CD8-positive, alpha-beta memory T cell (primary cell): ENCODE results near the gene TES. TPM values are rescaled to one million over a fixed set of nuclear protein-coding genes. Genes with fewer than 3 reads are reported as not detected.

Source experiments
- CTCF ChIA-PET: fragments of 350-600 bp; sonication (Branson Sonifier 250); formaldehyde crosslinking; loops from one replicate; lab custom pipeline; 2021; ENCODE audit warnings: antibody characterized with exemption; lab: Charles Lee
- POLR2A ChIA-PET: fragments of 350-600 bp; sonication (Branson Sonifier 250); formaldehyde crosslinking; loops from one replicate; lab custom pipeline; 2021; ENCODE audit warnings: antibody characterized with exemption; lab: Charles Lee
- DNase-seq, 5 donors: peaks; one replicate each; pipeline versions ENCODE4 v3.0.0 to v3.0.0-alpha.2; 2020 to 2022; ENCODE audit warnings: mixed read lengths in 1 of 5
- H3K27ac ChIP-seq: one replicate; pipeline ENCODE4 v1.7.0; 2013; ENCODE audit warnings: low read depth, mild to moderate bottlenecking, low read length, moderate library complexity
- H3K27me3 ChIP-seq: 2 replicates; pipeline ENCODE4 v1.7.0; 2013; ENCODE audit warnings: low read length, mild to moderate bottlenecking; ENCODE audit not compliant: insufficient read depth, poor library complexity, severe bottlenecking
- H3K36me3 ChIP-seq: 2 replicates; pipeline ENCODE4 v1.7.0; 2013; ENCODE audit warnings: mild to moderate bottlenecking, low read length, moderate library complexity; ENCODE audit not compliant: insufficient read depth
- H3K4me1 ChIP-seq: 2 replicates; pipeline ENCODE4 v1.7.0; 2013; ENCODE audit warnings: mild to moderate bottlenecking, low read length, moderate library complexity; ENCODE audit not compliant: insufficient read depth
- H3K4me3 ChIP-seq: 2 replicates; pipeline ENCODE4 v1.7.0; 2013; ENCODE audit warnings: mild to moderate bottlenecking, low read length
- H3K9me3 ChIP-seq: 2 replicates; pipeline ENCODE4 v1.7.0; 2013; ENCODE audit warnings: mild to moderate bottlenecking, low read length
- H3K27ac Mint-ChIP-seq, 8 donors: one replicate each; pipeline ENCODE4 v1.8.0; 2020 to 2021; ENCODE audit warnings: mixed read lengths in 8 of 8, mild to moderate bottlenecking in 6 of 8, inconsistent platforms in 3 of 8, moderate library complexity in 3 of 8
- H3K27me3 Mint-ChIP-seq, 2 donors: one replicate each; pipeline ENCODE4 v1.8.0; 2020 to 2021; ENCODE audit warnings: mixed read lengths in 2 of 2, mild to moderate bottlenecking in 1 of 2, moderate library complexity in 1 of 2
- H3K36me3 Mint-ChIP-seq, 3 donors: one replicate each; pipeline ENCODE4 v1.8.0; 2020 to 2021; ENCODE audit warnings: mixed read lengths in 3 of 3, inconsistent platforms in 1 of 3, mild to moderate bottlenecking in 1 of 3
- H3K4me1 Mint-ChIP-seq, 3 donors: one replicate each; pipeline ENCODE4 v1.8.0; 2020 to 2021; ENCODE audit warnings: mixed read lengths in 3 of 3, inconsistent platforms in 1 of 3, mild to moderate bottlenecking in 1 of 3
- H3K4me3 Mint-ChIP-seq, 7 donors: one replicate each; pipeline ENCODE4 v1.8.0; 2020 to 2021; ENCODE audit warnings: mixed read lengths in 7 of 7, mild to moderate bottlenecking in 6 of 7, moderate library complexity in 4 of 7, inconsistent platforms in 2 of 7
- H3K9me3 Mint-ChIP-seq, 5 donors: one replicate each; pipeline ENCODE4 v1.8.0; 2020 to 2022; ENCODE audit warnings: mixed read lengths in 5 of 5, mild to moderate bottlenecking in 3 of 5, moderate library complexity in 2 of 5, inconsistent platforms in 1 of 5
- polyA plus RNA-seq: library from polyadenylated mRNA; unstranded; fragments of 300-500 nt; fragmentation: Illumina TruSeq; gene quantifications from one replicate; pipeline ENCODE4 v1.2.3, GENCODE V29; 2021
- total RNA-seq, 2 experiments: library from RNA; stranded (reverse); gene quantifications; one replicate each; pipeline ENCODE4 v1.2.3, GENCODE V29; 2021

The TES gene
- total and polyA plus RNA-seq, 3 experiments from 2014 or later, result 58.4 to 193 (median 59.0) TPM

- Histone ChIP-seq H3K9me3 (no peaks in the 10 kb centered on the region), H3K36me3 (no peaks in the 10 kb centered on the region), H3K27ac (no peak overlapping the region), H3K4me1 (peaks cover 82% of the 10 kb centered on the region), H3K27me3 (no peaks in the 10 kb centered on the region), H3K4me3 (no peak overlapping the region)
- Mint-ChIP-seq H3K9me3 (no peaks in the 10 kb centered on the region), H3K27me3 (no peaks in the 10 kb centered on the region), H3K27ac (peak overlapping the region; percentile 29 to 88 (median 57)), H3K36me3 (peaks cover 0 to 2% (median 0%) of the 10 kb centered on the region in 3 donors), H3K4me1 (peaks cover 91 to 98% (median 95%) of the 10 kb centered on the region in 3 donors), H3K4me3 (peak overlapping the region in 4 of 7 donors; percentile 3 to 68 (median 17))
- POLR2A ChIA-PET, result interaction anchor here (1.0 kb wide), 1 partner anchor 30 kb away, joined by 10 read pairs; no protein-coding TSS in a partner anchor
- CTCF ChIA-PET, result interaction anchor here (0.9 to 7.9 kb wide), 7 partner anchors 11 to 297 kb away, joined by 3 to 71 read pairs (median 3); partner anchors contain the start of gene TES
- no peak for DNase-seq
Observed at GRCh38 chr7:116229366-116229765, 19.0 kb downstream of the TES start.

- no peaks in the 10 kb centered on the region for H3K27me3 ChIP-seq
- no peaks in the 10 kb centered on the region for H3K27me3 Mint-ChIP-seq
- peak overlapping the region; percentile 29 to 93 (median 81) for H3K27ac Mint-ChIP-seq
- peaks cover 78% of the 10 kb centered on the region for H3K4me1 ChIP-seq
- H3K27ac ChIP-seq, result no peak overlapping the region
- peak overlapping the region; percentile 7 to 75 (median 42) for H3K4me3 Mint-ChIP-seq
- no peaks in the 10 kb centered on the region for H3K9me3 ChIP-seq
- ChIA-PET CTCF (interaction anchor here (0.9 to 7.9 kb wide), 12 partner anchors 8 to 58 kb away, joined by 3 to 71 read pairs (median 4); partner anchors contain the start of gene TES), POLR2A (interaction anchor here (1.0 to 1.8 kb wide), 2 partner anchors 20 to 29 kb away, joined by 6 to 10 read pairs; partner anchors contain the start of gene TES)
- H3K36me3 Mint-ChIP-seq, result peaks cover 0 to 7% (median 0%) of the 10 kb centered on the region in 3 donors
- H3K36me3 ChIP-seq, result no peaks in the 10 kb centered on the region
- no peak for DNase-seq
- no peak overlapping the region for H3K4me3 ChIP-seq
- no peaks in the 10 kb centered on the region for H3K9me3 Mint-ChIP-seq
- H3K4me1 Mint-ChIP-seq, result peaks cover 90 to 97% (median 95%) of the 10 kb centered on the region in 3 donors
Observed at GRCh38 chr7:116230191-116231005, 20.1 kb downstream of the TES start.

- Histone ChIP-seq H3K4me1 (peaks cover 72% of the 10 kb centered on the region), H3K27ac (no peak overlapping the region), H3K36me3 (no peaks in the 10 kb centered on the region), H3K9me3 (no peaks in the 10 kb centered on the region), H3K4me3 (no peak overlapping the region), H3K27me3 (no peaks in the 10 kb centered on the region)
- Mint-ChIP-seq H3K27me3 (no peaks in the 10 kb centered on the region), H3K4me1 (peaks cover 85 to 94% (median 92%) of the 10 kb centered on the region in 3 donors), H3K36me3 (peaks cover 0 to 13% (median 2%) of the 10 kb centered on the region in 3 donors), H3K27ac (peak overlapping the region; percentile 20 to 93 (median 79)), H3K9me3 (no peaks in the 10 kb centered on the region), H3K4me3 (peak overlapping the region in 2 of 7 donors; percentile 13)
- POLR2A ChIA-PET, result interaction anchor here (1.8 kb wide), 1 partner anchor 21 kb away, joined by 6 read pairs; the partner anchor contains the start of gene TES
- CTCF ChIA-PET, result interaction anchor here (0.8 to 7.9 kb wide), 8 partner anchors 8 to 65 kb away, joined by 3 to 71 read pairs (median 4); partner anchors contain the start of gene TES
- DNase-seq, result no peak
Observed at GRCh38 chr7:116231543-116231942, 21.2 kb downstream of the TES start.

- H3K9me3 Mint-ChIP-seq, result no peaks in the 10 kb centered on the region
- H3K4me1 ChIP-seq, result peaks cover 70% of the 10 kb centered on the region
- H3K4me3 Mint-ChIP-seq, result peak overlapping the region in 3 of 7 donors; percentile 1 to 50 (median 10)
- H3K36me3 ChIP-seq, result no peaks in the 10 kb centered on the region
- no peak for DNase-seq
- CTCF ChIA-PET, result interaction anchor here (0.8 to 7.9 kb wide), 6 partner anchors 9 to 65 kb away, joined by 3 to 71 read pairs (median 8); partner anchors contain the start of gene TES
- POLR2A ChIA-PET, result interaction anchor here (1.8 kb wide), 1 partner anchor 21 kb away, joined by 6 read pairs; the partner anchor contains the start of gene TES
- no peak overlapping the region for H3K27ac ChIP-seq
- no peaks in the 10 kb centered on the region for H3K27me3 ChIP-seq
- no peaks in the 10 kb centered on the region for H3K9me3 ChIP-seq
- H3K36me3 Mint-ChIP-seq, result peaks cover 0 to 17% (median 2%) of the 10 kb centered on the region in 3 donors
- peak overlapping the region in 7 of 8 donors; percentile 14 to 84 (median 72) for H3K27ac Mint-ChIP-seq
- no peak overlapping the region for H3K4me3 ChIP-seq
- peaks cover 85 to 94% (median 92%) of the 10 kb centered on the region in 3 donors for H3K4me1 Mint-ChIP-seq
- H3K27me3 Mint-ChIP-seq, result no peaks in the 10 kb centered on the region
Observed at GRCh38 chr7:116231949-116232348, 21.6 kb downstream of the TES start.

GRCh38 chr7:116232350-116232749 lies 22.0 kb downstream of the TES start:
- Mint-ChIP-seq H3K27ac (peak overlapping the region in 6 of 8 donors; percentile 53 to 84 (median 74)), H3K4me1 (peaks cover 86 to 96% (median 94%) of the 10 kb centered on the region in 3 donors), H3K9me3 (no peaks in the 10 kb centered on the region), H3K27me3 (no peaks in the 10 kb centered on the region), H3K4me3 (peak overlapping the region in 3 of 7 donors; percentile 1 to 50 (median 10)), H3K36me3 (peaks cover 0 to 21% (median 4%) of the 10 kb centered on the region in 3 donors)
- Histone ChIP-seq H3K9me3 (no peaks in the 10 kb centered on the region), H3K36me3 (no peaks in the 10 kb centered on the region), H3K27me3 (no peaks in the 10 kb centered on the region), H3K27ac (no peak overlapping the region), H3K4me3 (no peak overlapping the region), H3K4me1 (peaks cover 70% of the 10 kb centered on the region)
- ChIA-PET POLR2A (no interaction called here), CTCF (interaction anchor here (0.8 to 7.9 kb wide), 4 partner anchors 9 to 59 kb away, joined by 3 to 71 read pairs (median 22); partner anchors contain the start of gene TES)
- DNase-seq, result no peak

GRCh38 chr7:116232920-116233319 lies 22.6 kb downstream of the TES start:
- peak overlapping the region; percentile 37 to 95 (median 72) for H3K27ac Mint-ChIP-seq

GRCh38 chr7:116234517-116235200 lies 24.3 kb downstream of the TES start:
- Mint-ChIP-seq H3K27me3 (no peaks in the 10 kb centered on the region), H3K9me3 (no peaks in the 10 kb centered on the region), H3K4me3 (peak overlapping the region in 5 of 7 donors; percentile 16 to 57 (median 39)), H3K27ac (peak overlapping the region; percentile 37 to 95 (median 70)), H3K4me1 (peaks cover 84 to 92% (median 90%) of the 10 kb centered on the region in 3 donors), H3K36me3 (peaks cover 0 to 41% (median 11%) of the 10 kb centered on the region in 3 donors)
- H3K9me3 ChIP-seq, result no peaks in the 10 kb centered on the region
- no peak overlapping the region for H3K4me3 ChIP-seq
- no peaks in the 10 kb centered on the region for H3K27me3 ChIP-seq
- CTCF ChIA-PET, result interaction anchor here (1.1 to 8.2 kb wide), 8 partner anchors 9 to 62 kb away, joined by 3 to 167 read pairs (median 24); partner anchors contain the start of gene TES
- POLR2A ChIA-PET, result interaction anchor here (2.1 to 2.3 kb wide), 2 partner anchors 24 to 54 kb away, joined by 5 to 10 read pairs; partner anchors contain the start of gene TES
- no peak for DNase-seq
- peaks cover 4% of the 10 kb centered on the region for H3K36me3 ChIP-seq
- H3K4me1 ChIP-seq, result peaks cover 58% of the 10 kb centered on the region
- no peak overlapping the region for H3K27ac ChIP-seq

More at GRCh38 chr7:116232920-116233319, 22.6 kb downstream of the TES start:
- Histone ChIP-seq H3K9me3 (no peaks in the 10 kb centered on the region), H3K36me3 (no peaks in the 10 kb centered on the region), H3K4me3 (no peak overlapping the region), H3K27ac (no peak overlapping the region), H3K27me3 (no peaks in the 10 kb centered on the region), H3K4me1 (peaks cover 68% of the 10 kb centered on the region)
- POLR2A ChIA-PET, result interaction anchor here (1.0 kb wide), 1 partner anchor 293 kb away, joined by 3 read pairs; no protein-coding TSS in a partner anchor
- CTCF ChIA-PET, result interaction anchor here (1.4 to 7.9 kb wide), 4 partner anchors 21 to 60 kb away, joined by 5 to 71 read pairs (median 22); partner anchors contain the start of gene TES
- no peak for DNase-seq
- H3K4me3 Mint-ChIP-seq, result peak overlapping the region in 1 of 7 donors; percentile 7
- H3K27me3 Mint-ChIP-seq, result no peaks in the 10 kb centered on the region
- H3K9me3 Mint-ChIP-seq, result no peaks in the 10 kb centered on the region
- peaks cover 86 to 96% (median 94%) of the 10 kb centered on the region in 3 donors for H3K4me1 Mint-ChIP-seq
- peaks cover 0 to 27% (median 10%) of the 10 kb centered on the region in 3 donors for H3K36me3 Mint-ChIP-seq
